ENCODE measurements around the gene SLU7.

SLU7 gene

DNA sequence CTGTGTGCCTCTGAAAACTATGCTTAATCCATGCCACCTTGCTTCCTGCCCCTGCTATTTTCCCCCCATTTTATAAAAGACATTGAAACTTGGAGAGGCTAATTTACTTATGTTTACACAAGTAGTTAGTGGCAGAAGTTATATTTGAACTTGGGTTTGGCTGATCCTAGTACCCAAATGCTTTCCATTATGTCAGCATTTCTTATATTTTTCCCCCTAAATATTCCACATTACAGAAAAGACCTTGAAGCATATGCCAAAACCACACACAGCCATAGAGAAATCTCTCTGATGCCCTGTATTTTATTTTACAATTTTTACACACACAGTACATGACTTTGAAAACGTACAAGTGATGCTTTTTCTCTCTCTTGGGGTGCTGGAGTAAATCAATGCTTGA lies 59.6 kb downstream of the SLU7 start:
- no CpG with 5 or more reads among the region's 1 CpG for WGBS (ENCODE audit: extremely low coverage, insufficient coverage, low lambda C conversion rate)
- H3K4me3 ChIP-seq (ENCODE audit: low read length): no peak overlapping the region
- no peak overlapping the region for H3K27ac ChIP-seq (ENCODE audit: low read depth, low read length)

GRCh38 chr5:160357861-160358411 lies 60.9 kb downstream of the SLU7 start:
- H3K4me2 ChIP-seq (ENCODE audit: low read length): no peak overlapping the region
- H3K23ac ChIP-seq (ENCODE audit: low read length): peak overlapping the region; percentile 24
- H3K27ac ChIP-seq (ENCODE audit: low read depth, low read length): no peak overlapping the region
- no peak overlapping the region for H4K5ac ChIP-seq (ENCODE audit: low read length)
- peaks cover 5% of the 10 kb centered on the region for H3K4me1 ChIP-seq (ENCODE audit: control insufficient read depth, low read depth, low read length)
- no peak overlapping the region for H3K18ac ChIP-seq (ENCODE audit: low read length)
- H3K56ac ChIP-seq (ENCODE audit: low read length): peak overlapping the region; percentile 25
- no peak overlapping the region for H3K9ac ChIP-seq (ENCODE audit: low read length)
- no peak overlapping the region for H2BK5ac ChIP-seq (ENCODE audit: low read length)
- no peaks in the 10 kb centered on the region for H3K27me3 ChIP-seq (ENCODE audit: insufficient read depth, low read length, poor library complexity)
- no peak overlapping the region for H4K8ac ChIP-seq (ENCODE audit: low read depth, low read length)
- H3K4me3 ChIP-seq (ENCODE audit: low read length): no peak overlapping the region
- H2AK5ac ChIP-seq (ENCODE audit: low read length): no peak overlapping the region
- no peak overlapping the region for H3K4ac ChIP-seq (ENCODE audit: low read depth, low read length)
- no peak for DNase-seq
- WGBS (ENCODE audit: extremely low coverage, insufficient coverage, low lambda C conversion rate): no CpG with 5 or more reads among the region's 7 CpGs
- H3K79me2 ChIP-seq (ENCODE audit: control insufficient read depth, insufficient read depth, low read length): no peaks in the 10 kb centered on the region
- no peak overlapping the region for H2BK120ac ChIP-seq (ENCODE audit: low read depth, low read length)
- no peaks in the 10 kb centered on the region for H3K36me3 ChIP-seq (ENCODE audit: control insufficient read depth, insufficient read depth, low read length)
- no peak overlapping the region for H2BK15ac ChIP-seq (replicated peaks; ENCODE audit: low read depth)
- H3K79me1 ChIP-seq (ENCODE audit: low read length): no peaks in the 10 kb centered on the region

More for the DNA sequence above, 59.6 kb downstream of the SLU7 start:
- Histone ChIP-seq H3K79me2 (ENCODE audit: control insufficient read depth, insufficient read depth, low read length) (no peaks in the 10 kb centered on the region), H3K4ac (ENCODE audit: low read depth, low read length) (no peak overlapping the region), H4K5ac (ENCODE audit: low read length) (no peak overlapping the region), H3K79me1 (ENCODE audit: low read length) (no peaks in the 10 kb centered on the region), H3K4me2 (ENCODE audit: low read length) (no peak overlapping the region), H4K8ac (ENCODE audit: low read depth, low read length) (no peak overlapping the region), H3K36me3 (ENCODE audit: control insufficient read depth, insufficient read depth, low read length) (no peaks in the 10 kb centered on the region), H2AK5ac (ENCODE audit: low read length) (no peak overlapping the region), H3K27me3 (ENCODE audit: insufficient read depth, low read length, poor library complexity) (no peaks in the 10 kb centered on the region), H3K18ac (ENCODE audit: low read length) (peak overlapping the region; percentile 7), H3K23ac (ENCODE audit: low read length) (no peak overlapping the region), H3K4me1 (ENCODE audit: control insufficient read depth, low read depth, low read length) (peaks cover 5% of the 10 kb centered on the region), H2BK5ac (ENCODE audit: low read length) (no peak overlapping the region), H2BK120ac (ENCODE audit: low read depth, low read length) (no peak overlapping the region), H2BK15ac (replicated peaks; ENCODE audit: low read depth) (no peak overlapping the region), H3K56ac (ENCODE audit: low read length) (peak overlapping the region; percentile 67), H3K9ac (ENCODE audit: low read length) (no peak overlapping the region)
- no peak for DNase-seq

GRCh38 chr5:160357394-160357793 lies 61.5 kb downstream of the SLU7 start:
- no CpG with 5 or more reads among the region's 7 CpGs for WGBS (ENCODE audit: extremely low coverage, insufficient coverage, low lambda C conversion rate)
- Histone ChIP-seq H2AK5ac (ENCODE audit: low read length) (no peak overlapping the region), H3K4me3 (ENCODE audit: low read length) (no peak overlapping the region), H3K9ac (ENCODE audit: low read length) (no peak overlapping the region), H3K36me3 (ENCODE audit: control insufficient read depth, insufficient read depth, low read length) (no peaks in the 10 kb centered on the region), H2BK15ac (replicated peaks; ENCODE audit: low read depth) (no peak overlapping the region), H3K27ac (ENCODE audit: low read depth, low read length) (no peak overlapping the region), H3K4ac (ENCODE audit: low read depth, low read length) (no peak overlapping the region), H3K79me2 (ENCODE audit: control insufficient read depth, insufficient read depth, low read length) (no peaks in the 10 kb centered on the region), H3K27me3 (ENCODE audit: insufficient read depth, low read length, poor library complexity) (no peaks in the 10 kb centered on the region), H3K56ac (ENCODE audit: low read length) (no peak overlapping the region), H4K8ac (ENCODE audit: low read depth, low read length) (no peak overlapping the region), H3K23ac (ENCODE audit: low read length) (no peak overlapping the region), H2BK120ac (ENCODE audit: low read depth, low read length) (no peak overlapping the region), H3K79me1 (ENCODE audit: low read length) (no peaks in the 10 kb centered on the region), H3K4me1 (ENCODE audit: control insufficient read depth, low read depth, low read length) (peaks cover 5% of the 10 kb centered on the region), H3K18ac (ENCODE audit: low read length) (no peak overlapping the region), H4K5ac (ENCODE audit: low read length) (no peak overlapping the region), H3K4me2 (ENCODE audit: low read length) (no peak overlapping the region), H2BK5ac (ENCODE audit: low read length) (no peak overlapping the region)
- DNase-seq: no peak

DNA sequence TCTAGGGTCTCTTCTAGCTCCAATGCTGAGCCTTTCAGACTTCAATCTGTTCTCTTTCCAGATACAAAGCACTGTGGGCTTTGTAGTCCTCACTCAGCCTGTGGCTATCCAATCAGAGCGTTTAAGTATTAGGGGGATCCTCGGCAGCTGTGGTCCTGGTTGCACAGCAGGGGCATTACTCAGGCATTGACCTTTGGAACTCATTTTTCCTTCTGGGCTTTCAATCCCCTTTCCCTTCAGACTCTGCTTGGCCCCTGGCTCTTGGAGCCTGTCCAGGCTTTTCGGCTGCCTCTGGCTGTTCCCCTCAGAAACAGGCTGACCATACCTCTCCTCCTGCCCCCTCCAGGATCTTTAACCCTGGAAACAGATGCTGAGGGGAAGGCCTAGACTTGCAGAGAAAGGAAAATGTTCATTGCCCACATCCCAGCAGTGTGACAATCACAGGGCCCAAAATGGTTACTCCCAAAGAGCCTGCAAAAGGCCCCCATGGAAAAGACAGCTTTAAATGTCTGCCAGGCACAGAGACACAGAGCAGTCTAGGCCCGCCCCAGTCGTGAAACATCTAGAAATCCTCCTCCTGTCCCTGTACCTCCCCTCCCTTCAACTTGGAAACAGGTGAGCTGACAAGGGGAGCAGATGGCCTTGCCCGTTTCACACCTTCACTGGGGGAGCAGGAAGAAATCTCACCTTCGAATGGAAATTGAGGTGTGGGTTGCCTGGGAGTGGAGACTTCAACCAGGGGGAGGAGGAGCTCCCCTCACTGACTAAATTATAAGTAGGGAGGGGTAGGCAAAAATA lies 62.1 kb downstream of the SLU7 start:
- no peak overlapping the region for H3K4me2 ChIP-seq (ENCODE audit: low read length)
- no peaks in the 10 kb centered on the region for H3K79me2 ChIP-seq (ENCODE audit: control insufficient read depth, insufficient read depth, low read length)
- H3K4me1 ChIP-seq (ENCODE audit: control insufficient read depth, low read depth, low read length): peaks cover 5% of the 10 kb centered on the region
- no peak overlapping the region for H3K56ac ChIP-seq (ENCODE audit: low read length)
- no peak overlapping the region for H3K23ac ChIP-seq (ENCODE audit: low read length)
- no peak overlapping the region for H4K5ac ChIP-seq (ENCODE audit: low read length)
- H2BK5ac ChIP-seq (ENCODE audit: low read length): no peak overlapping the region
- H3K9ac ChIP-seq (ENCODE audit: low read length): no peak overlapping the region
- H2BK15ac ChIP-seq (replicated peaks; ENCODE audit: low read depth): no peak overlapping the region
- no peak overlapping the region for H3K4ac ChIP-seq (ENCODE audit: low read depth, low read length)
- no peak overlapping the region for H3K18ac ChIP-seq (ENCODE audit: low read length)
- DNase-seq: no peak
- no peaks in the 10 kb centered on the region for H3K27me3 ChIP-seq (ENCODE audit: insufficient read depth, low read length, poor library complexity)
- no peaks in the 10 kb centered on the region for H3K36me3 ChIP-seq (ENCODE audit: control insufficient read depth, insufficient read depth, low read length)
- no peaks in the 10 kb centered on the region for H3K79me1 ChIP-seq (ENCODE audit: low read length)
- H4K8ac ChIP-seq (ENCODE audit: low read depth, low read length): no peak overlapping the region
- H2BK120ac ChIP-seq (ENCODE audit: low read depth, low read length): no peak overlapping the region
- no CpG with 5 or more reads among the region's 7 CpGs for WGBS (ENCODE audit: extremely low coverage, insufficient coverage, low lambda C conversion rate)
- H2AK5ac ChIP-seq (ENCODE audit: low read length): no peak overlapping the region
- H3K27ac ChIP-seq (ENCODE audit: low read depth, low read length): no peak overlapping the region
- H3K4me3 ChIP-seq (ENCODE audit: low read length): no peak overlapping the region

GRCh38 chr5:160354666-160355065 lies 64.2 kb downstream of the SLU7 start:
- H3K36me3 ChIP-seq (ENCODE audit: control insufficient read depth, insufficient read depth, low read length): no peaks in the 10 kb centered on the region

More at GRCh38 chr5:160354666-160355065, 64.2 kb downstream of the SLU7 start:
- H2BK5ac ChIP-seq (ENCODE audit: low read length): no peak overlapping the region
- no peak overlapping the region for H3K56ac ChIP-seq (ENCODE audit: low read length)
- no peaks in the 10 kb centered on the region for H3K27me3 ChIP-seq (ENCODE audit: insufficient read depth, low read length, poor library complexity)
- no peak overlapping the region for H3K18ac ChIP-seq (ENCODE audit: low read length)
- WGBS (ENCODE audit: extremely low coverage, insufficient coverage, low lambda C conversion rate): no CpG with 5 or more reads among the region's 14 CpGs
- no peak overlapping the region for H4K8ac ChIP-seq (ENCODE audit: low read depth, low read length)
- no peak overlapping the region for H3K23ac ChIP-seq (ENCODE audit: low read length)
- H3K4me3 ChIP-seq (ENCODE audit: low read length): no peak overlapping the region
- no peaks in the 10 kb centered on the region for H3K79me1 ChIP-seq (ENCODE audit: low read length)
- H3K4me2 ChIP-seq (ENCODE audit: low read length): no peak overlapping the region
- no peaks in the 10 kb centered on the region for H3K79me2 ChIP-seq (ENCODE audit: control insufficient read depth, insufficient read depth, low read length)
- DNase-seq: no peak
- H2BK15ac ChIP-seq (replicated peaks; ENCODE audit: low read depth): no peak overlapping the region
- no peak overlapping the region for H2AK5ac ChIP-seq (ENCODE audit: low read length)
- H4K5ac ChIP-seq (ENCODE audit: low read length): no peak overlapping the region
- no peak overlapping the region for H3K4ac ChIP-seq (ENCODE audit: low read depth, low read length)
- no peak overlapping the region for H3K9ac ChIP-seq (ENCODE audit: low read length)
- no peak overlapping the region for H2BK120ac ChIP-seq (ENCODE audit: low read depth, low read length)
- H3K4me1 ChIP-seq (ENCODE audit: control insufficient read depth, low read depth, low read length): peaks cover 3% of the 10 kb centered on the region
- no peak overlapping the region for H3K27ac ChIP-seq (ENCODE audit: low read depth, low read length)
